ENCODE results near the gene TSEN54.

GRCh38 chr17:75553295-75554110, 37.2 kb downstream of the TSEN54 start:
- TF ChIP-seq CTCF (IDR thresholded peaks at IDR 0.05) = no peak
- TF ChIP-seq POLR2A (IDR thresholded peaks at IDR 0.05) = no peak

Data from thyroid gland (tissue), 4 donors.